EL (cell line): ENCODE results near the gene SNRNP200.
"Not testable (repeated sequence)": the region's sequence is repeated elsewhere in the genome, so short reads cannot be mapped to it uniquely, and the experiment has no call there.

Experiments
- DNase-seq: peaks from one replicate; pipeline ENCODE4 v3.0.0-alpha.2; 2016

Gene SNRNP200

DNA sequence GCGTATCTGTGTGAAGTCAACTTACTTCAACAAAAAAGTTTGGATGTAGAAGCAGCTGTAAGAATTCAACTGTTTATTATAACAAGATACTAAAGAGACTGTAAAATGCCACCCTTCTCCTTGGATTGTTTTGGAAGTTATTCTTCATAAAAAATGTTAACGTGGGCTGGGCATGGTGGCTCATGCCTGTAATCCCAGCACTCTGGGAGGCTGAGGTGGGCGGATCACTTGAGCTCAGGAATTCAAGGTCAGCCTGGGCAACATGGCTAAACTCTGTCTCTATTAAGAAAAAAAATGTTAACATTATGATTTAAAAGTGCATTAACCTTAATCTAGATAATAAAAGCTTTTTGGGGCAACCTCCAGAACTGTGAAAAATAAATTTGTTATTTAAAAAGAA lies 31.6 kb downstream of the SNRNP200 start:
- DNase-seq: no peak

DNA sequence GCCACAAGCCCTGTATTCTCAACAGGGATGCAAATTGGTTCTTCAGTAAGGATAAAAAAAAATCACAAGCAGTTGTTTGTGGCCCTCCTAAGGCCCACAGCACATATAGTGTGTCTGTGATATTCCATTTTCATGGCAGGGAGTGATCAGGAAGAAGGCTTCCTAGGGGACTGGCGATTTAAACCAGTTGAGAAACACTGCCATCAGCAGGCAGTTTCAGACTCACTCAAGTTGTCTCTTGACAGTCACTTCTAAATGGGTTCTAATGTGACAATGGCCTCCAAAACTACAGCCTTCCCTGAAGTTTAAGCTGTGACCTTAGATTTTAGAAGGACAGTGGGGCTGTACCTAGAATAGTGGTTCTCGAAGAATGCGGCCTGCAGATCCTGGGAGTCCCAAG lies 33.4 kb downstream of the SNRNP200 start:
- DNase-seq: no peak

DNA sequence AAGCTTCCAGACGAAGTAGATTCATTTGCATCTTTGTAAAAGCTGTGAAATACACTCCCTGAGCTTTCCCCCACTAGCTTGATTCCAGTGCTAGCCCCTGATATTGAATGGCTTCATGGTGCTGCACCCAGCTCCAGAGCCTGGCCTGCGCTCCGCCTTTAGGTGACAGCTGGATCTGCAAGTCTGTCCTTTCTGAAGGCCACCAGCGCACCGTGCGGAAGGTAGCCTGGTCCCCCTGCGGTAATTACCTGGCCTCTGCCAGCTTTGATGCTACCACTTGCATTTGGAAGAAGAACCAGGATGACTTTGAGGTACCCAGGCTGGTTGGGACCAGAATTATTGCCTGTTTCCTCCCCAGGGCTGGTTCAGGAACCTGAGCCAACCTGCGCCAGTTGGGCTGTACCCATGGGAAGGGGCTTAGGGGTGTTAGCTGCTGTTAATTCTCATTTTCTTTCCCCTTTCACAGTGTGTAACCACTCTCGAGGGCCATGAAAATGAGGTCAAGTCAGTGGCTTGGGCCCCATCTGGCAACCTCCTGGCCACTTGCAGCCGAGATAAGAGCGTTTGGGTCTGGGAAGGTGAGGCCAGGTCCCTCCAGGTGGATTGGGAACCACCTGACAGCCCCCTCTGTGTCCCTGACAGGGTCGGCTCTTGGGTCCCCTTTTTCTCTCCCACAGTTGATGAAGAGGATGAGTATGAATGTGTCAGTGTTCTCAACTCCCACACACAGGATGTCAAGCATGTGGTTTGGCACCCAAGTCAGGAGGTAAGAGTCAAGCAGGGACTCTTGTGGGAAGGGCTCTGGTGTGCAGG lies 38.0 kb downstream of the SNRNP200 start:
- peak; percentile 39 for DNase-seq

DNA sequence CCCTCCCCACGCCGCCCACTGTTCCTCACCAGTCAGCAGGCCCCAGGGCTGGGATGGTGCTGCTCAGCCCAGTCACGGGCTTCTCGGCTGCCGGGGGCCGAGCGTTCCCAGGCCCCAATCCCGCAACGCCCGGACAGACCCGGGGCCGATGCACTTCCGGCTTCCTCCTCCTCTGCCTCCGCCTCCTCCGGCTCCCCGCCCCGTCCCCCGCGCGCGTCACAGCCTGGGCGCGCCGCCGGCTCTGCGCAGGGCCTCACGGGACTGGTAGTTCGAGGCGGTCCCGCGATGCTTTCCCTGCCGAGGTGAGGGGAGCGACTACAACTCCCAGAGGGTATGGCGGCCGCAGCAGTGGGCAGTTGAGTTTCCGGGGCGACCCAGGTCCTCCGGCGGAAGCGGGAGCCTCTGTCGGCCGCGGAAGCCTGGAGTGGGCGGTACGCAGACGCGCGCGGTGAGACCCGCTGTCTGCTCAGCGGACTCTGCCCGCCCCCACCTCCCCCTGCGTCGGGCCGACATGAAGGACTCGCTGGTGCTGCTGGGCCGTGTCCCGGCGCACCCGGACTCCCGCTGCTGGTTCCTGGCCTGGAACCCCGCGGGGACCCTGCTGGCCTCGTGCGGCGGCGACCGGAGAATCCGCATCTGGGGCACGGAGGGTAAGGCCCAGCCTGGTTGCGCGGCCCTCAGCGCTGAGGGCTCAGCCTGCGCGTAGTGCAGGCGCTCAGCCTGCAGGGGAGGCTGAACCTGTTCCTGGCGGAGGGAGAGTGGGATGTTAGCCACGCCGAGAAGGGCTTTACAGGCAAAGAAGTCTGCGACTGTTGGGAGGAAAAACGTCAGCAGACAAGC lies 39.3 kb downstream of the SNRNP200 start, which contains the start of the genes CIAO1 and TMEM127:
TSS of gene CIAO1 (plus strand) at position 386 of the 840 bp plus-strand sequence. CDS start at position 512, 126 bp downstream.
TSS of gene TMEM127 (minus strand) at position 158 of the 840 bp plus-strand sequence. CDS start 616 bp downstream, outside the sequence.
- DNase-seq: peak; percentile 99

DNA sequence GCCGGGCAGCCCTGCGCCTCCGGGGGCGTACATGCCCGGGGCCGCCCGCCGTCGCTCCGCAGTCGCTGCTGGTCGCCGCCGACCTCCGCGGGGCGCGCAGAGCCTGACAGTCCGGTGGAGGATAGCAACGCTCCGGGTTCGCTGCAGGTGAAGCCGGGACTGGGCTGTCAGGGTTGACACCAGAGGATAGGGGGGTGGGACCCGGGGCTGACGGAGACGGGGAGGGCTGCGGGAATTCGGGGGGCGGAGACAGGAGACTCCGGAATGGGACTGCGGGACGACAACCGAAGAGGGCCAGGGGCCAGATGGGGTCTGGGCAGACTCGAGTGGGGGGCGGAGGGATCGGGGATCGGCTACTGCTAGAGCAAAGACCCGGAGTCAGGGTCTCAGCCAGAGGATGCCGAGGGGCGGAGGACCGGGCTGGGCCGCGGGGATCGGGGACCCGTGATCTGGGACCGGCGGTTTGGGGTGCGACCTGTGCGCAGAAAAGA lies 40.0 kb downstream of the SNRNP200 start:
- DNase-seq: peak; percentile 34

DNA sequence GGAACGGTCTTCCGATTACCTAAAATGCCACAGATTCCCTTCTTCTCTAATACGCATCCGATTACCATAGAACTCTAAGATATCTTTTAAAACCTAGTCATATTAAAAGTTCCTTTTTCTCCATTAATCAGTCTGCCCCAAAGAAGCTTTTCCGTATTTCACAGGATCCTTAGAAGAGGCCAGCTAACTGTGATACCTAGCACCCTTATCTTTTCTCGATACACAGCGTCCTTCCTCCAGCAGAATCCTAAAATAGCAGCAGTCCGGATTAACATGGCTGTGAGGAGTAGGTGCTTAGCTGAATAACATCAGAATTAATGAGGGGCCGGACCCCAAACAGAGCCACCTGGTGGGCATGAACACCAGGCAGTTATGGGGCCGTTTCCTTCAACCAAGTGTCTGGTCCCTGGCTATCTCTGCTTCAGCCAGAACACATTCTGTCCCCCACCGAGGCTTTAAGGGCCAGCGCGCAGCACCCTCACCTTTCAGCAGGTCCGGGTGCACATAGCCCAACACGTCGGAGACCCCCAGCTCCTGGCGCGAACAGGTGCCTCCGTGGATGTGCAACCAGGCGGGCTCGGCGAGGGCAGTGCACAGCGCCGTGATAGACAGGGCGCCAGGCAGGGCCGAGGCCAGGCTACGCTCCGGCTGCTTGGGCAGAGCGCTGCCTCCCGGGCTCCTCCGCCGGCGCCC lies 40.5 kb downstream of the SNRNP200 start:
- DNase-seq: peak; percentile 53

DNA sequence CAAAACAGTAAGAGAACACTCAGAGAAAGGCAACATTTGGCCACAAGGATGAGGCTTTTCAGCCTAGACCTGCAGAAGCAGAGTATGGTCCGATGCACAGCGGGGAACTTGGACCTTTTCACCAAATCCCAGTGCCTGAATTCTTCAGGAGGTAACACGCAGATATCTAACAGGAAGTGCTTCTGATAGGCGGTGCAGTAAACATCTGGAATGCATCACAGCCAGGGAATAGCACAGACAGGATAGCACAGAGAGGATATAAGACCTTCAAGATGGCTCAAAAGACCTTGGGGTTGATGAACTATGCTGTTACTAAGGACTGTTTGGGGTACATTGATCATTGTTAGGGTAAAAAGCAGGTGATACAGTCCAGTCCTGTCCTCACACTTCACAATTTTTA lies 41.3 kb downstream of the SNRNP200 start:
- DNase-seq: no peak

DNA sequence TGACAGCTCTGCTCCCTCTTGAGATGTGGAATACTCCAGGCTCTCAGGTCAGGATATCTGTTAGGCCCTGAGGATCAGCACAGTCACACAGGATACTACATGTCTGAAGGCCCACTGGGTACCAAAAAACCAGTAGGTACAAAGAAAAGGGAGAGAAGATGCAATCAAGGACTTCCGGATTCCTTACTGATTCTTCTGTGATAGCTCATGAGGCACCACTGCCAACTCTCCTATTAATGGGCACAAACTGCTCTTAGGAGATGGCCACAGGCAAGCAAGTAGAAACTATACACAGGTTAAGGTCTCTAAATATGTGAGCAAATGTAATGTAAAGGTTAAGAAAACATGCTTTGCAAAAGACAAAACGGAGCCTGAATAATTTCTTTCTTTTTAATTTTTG lies 43.0 kb downstream of the SNRNP200 start:
- DNase-seq: peak; percentile 47

DNA sequence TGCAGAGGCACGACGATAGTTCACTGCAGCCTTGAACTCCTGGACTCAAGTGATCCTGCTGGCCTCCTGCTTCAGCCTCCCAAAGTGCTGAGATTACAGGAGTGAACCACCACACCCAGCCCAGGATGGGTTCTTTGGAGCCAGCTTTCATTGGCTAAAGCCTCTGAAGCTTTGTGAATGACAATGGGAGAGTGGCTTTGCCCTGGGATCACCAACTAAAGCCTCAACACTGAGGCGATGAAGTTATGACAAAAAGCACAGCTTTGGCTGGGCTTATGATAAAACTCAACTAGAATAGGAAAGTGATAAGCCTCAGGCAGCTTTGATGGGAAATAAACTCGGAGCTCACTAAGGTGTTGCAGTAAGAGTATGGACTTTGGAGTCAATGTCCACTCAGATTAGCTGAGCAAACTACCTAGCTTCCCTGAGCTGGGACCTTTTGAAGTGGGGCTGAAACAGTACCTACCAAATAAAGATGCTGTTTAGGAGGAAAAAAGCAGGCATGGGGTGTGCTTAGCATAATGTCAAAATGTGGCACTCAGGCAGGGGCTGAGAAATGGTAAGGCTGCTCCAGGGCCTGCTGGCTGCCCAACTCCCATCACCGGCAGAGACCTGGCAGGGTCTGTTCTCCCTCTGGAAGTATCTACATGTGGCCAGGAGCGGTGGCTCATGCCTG lies 43.9 kb downstream of the SNRNP200 start:
- no peak for DNase-seq

DNA sequence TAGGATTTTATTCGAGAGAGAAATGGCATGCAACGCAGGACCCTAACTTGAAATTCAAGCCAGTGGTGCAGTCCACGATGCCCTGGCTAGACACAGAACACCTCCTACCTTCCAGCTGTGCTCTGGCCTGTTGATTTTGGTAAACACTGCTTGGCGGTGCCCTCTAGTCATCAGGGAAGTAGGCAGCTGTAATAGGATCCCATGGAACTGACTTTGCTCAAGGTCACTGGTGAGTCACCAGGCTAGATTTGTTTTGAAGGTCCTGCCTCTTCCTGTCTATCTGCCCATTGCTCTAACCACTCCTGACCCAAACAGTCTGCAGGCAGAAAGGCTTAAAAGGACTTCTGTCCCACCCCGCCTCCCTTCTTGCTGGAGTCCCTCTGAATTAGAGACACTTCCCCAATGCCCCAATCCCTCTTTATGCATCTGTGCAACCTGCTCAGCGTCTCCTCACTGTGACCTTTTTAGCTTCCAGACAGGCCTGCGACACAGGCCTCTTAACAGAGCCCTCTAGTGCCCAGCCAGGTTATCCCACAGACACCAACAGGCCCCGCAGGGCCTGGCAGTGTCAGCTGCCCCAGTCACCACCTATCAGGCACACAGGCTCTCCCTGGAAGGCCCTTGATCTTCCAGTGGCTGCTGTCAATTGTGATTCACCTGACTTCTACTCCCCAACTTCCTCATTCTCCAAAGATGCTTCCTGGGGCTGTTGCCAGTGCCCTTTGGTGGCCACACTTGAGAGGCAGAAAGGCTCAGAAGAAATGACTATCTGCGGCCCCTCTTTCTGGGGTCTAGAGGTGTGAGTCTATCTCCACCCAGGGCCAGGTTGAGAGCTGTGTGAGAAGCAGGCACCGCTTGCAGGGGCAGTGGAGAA lies 44.7 kb downstream of the SNRNP200 start:
- peak; percentile 91 for DNase-seq

DNA sequence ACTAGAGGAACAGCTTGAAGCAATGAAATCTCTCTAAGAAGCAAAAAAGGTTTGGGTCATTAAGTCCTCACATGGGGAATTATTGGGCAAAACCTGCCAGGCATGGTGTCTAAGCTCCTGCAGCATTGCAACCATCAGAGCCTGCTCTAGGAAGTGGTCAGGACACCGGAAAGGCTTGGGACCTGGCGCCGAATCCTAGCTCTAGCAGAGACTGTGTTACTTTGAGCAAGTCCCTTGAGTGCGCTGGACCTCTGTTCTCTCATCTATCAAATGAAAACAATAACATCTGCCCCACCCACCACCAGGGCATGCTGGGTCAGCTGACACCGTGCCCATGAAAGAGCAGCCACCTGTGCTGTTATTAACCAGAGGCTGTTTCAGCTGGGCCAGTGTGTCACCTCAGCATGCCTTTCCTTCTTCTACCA lies 45.8 kb downstream of the SNRNP200 start:
- DNase-seq: no peak

DNA sequence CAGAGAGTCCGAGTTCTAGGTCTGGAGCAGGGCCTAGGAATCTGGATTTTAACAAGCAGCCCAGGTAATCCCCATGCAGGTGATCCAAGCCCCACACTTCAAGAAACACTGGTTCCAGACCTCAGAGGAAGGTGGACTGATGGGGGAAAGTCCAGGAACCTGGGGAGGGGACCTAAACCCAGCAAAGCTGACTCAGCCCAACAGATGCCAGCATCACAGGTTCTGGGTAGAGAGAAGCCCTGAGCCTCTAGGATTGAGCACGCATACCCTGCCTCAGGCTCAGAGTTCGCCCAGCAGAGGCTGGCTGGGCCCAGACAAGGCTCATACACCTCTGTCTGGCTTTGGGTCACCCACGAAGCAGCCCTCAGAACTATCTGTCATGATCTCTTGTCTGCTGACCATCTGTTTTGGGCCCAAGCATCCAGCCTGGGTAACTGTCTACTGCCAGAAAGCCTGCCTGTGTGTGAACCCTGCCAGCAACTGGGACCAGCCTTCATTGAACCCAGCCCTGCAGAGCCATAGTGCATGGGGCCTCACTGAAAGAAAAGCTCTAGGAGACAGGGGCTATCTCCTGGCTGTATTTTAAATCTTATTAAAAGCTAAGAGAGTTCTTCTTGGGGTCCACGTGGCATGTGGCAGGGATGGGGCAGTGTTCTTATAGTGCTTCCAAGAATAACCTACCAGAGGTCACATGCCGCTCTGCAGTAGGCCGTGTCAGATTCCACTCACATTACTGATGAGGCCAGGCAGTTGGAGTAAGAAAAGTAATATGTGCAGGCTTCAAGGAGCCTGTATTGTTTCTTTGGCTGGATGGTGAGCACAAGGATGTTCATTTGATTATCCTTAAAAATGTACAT lies 47.0 kb downstream of the SNRNP200 start:
- DNase-seq: no peak

DNA sequence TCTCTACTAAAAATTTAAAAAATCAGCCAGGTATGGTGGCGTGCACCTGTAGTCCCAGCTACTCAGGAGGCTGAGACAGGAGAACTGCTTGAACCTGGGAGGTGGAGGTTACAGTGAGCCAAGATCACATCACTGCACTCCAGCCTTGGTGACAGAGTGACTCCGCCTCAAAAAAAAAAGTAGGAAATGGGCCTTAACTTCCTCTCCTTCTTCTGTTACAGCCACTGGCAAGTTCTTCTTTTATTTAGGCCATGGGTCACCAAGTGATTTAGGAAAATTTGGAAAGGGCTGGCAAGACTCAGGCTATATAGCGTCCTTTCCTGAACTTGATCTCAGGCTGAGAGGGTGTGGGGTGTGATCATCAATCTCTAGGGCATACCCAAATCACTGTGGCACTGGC lies 47.6 kb downstream of the SNRNP200 start:
- not testable (repeated sequence) for DNase-seq

DNA sequence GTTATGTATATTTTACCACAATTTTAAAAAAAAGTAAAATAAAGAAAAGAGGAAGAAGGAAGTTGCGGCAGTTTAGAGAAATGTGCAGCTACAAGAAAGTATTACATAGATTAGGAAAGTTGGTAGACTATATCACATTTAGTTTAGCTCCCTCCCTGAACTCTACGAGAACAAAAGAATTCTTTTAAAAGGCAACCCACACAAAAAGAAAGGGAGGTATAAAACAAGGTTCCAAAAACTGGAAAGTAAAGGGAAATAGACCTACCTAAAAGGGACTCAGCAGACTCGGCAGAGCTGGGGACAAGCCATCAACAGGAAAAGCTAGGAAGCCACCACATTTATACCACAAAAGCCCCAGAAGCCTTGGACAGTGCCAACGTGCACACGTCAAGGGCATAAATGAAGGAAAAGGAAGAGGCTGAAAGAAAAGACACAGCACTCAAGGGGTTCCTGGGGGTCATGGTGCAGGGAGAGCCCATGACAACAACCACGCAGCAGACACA lies 48.7 kb downstream of the SNRNP200 start:
- DNase-seq: no peak

DNA sequence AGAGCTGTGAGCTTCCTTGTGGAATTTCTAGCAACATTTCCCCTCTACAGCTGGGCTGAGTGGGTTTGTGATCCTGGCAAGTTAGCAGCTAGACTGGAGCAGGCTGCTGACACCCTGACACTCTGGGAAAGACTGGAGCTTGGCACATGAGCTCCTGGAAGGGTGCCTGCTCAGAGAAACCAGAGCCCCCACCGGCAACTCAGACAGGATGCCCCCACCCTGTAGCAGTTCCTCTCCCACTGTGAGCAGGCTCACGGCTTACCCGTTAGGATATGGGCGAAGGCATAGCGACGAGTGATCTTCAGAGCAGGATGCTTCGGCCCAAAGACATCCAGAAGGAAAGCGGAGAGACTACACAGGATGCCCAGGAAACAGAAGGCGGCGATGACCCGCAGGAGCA lies 50.8 kb downstream of the SNRNP200 start:
- DNase-seq: no peak

DNA sequence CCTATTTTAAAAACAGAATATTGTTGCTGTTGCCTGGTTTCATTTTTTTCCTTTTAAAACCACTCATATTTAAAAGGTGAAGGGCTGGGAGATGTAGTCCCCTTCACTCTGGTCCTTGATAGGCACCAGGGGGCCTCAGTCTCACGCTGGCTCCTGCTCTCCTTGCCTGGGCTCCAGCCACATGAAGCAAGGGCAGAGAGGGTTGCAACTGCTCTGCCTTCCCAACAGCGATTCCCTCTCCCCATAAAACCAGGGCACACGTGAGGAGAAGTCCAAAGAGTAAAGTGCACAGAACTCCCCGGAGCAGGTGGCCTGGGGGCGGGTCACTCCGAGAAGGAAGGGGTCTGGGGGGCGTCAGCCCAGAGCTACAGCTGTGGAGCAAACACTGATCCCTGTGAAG lies 52.3 kb downstream of the SNRNP200 start:
- no peak for DNase-seq

DNA sequence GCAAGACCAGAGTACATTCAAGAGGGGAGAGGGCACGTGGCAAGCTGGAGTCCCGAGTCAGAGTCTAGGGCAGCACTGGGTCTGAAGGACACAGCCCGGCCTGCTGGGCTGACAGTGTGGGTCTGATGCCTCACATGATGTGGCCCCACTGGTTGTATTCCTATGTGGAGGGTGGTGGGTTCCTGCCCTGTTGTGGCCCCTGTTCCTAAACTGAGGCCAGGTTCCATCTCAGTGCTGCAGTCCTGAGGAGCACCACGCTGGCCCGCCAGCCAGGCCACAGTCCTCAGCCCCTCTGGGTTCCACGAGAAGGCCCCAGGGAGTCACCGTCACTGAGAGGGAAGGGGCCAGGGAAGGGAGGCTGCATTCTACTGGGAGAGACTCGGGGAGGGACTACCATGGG lies 52.8 kb downstream of the SNRNP200 start:
- no peak for DNase-seq

DNA sequence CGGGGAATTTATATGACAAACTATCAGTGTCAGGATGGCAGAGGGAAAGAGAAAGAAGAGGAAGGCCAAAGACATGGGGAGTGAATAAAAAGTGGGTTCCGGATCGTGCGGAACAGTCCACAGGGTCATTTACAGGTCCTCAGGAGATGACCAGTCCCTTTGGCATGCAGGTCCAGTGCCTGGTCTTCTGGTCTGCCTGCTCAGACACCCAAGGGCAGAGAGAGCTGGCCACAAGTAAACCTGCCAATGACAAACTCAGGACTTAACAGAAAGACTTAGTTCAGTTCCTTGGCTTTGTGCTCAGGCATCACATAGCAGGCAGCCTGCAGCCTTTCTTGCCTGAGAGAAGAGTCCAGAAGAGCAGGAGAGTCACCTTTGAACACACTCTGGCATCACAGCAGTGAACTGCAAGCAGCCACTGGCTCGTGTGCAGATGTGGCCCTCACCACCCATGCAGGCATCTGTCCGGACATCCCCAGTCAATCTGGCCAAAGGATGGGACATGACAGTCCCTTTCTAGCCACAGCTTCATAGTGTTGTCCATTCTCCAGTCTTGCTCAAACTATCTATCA lies 53.5 kb downstream of the SNRNP200 start:
- DNase-seq: peak; percentile 97

DNA sequence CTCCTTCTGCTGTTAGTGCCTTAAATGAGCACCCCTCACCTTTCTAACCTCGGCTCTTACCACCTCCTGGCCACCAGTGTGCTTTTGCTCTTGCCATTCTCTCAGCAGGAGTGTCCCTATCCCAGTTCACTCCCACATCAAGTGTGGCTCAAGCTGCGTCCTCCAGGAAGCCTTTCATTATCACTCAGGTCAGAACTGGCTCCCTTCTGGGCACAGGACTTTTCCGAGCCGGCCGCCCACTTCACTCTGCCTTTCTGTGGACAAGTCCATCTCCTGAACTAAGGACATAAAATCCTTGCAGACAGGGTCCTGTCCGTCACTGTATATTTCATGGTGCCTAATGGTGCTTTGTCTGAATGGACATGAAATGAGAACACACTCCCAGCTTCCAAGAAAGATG lies 55.2 kb downstream of the SNRNP200 start:
- DNase-seq: no peak

DNA sequence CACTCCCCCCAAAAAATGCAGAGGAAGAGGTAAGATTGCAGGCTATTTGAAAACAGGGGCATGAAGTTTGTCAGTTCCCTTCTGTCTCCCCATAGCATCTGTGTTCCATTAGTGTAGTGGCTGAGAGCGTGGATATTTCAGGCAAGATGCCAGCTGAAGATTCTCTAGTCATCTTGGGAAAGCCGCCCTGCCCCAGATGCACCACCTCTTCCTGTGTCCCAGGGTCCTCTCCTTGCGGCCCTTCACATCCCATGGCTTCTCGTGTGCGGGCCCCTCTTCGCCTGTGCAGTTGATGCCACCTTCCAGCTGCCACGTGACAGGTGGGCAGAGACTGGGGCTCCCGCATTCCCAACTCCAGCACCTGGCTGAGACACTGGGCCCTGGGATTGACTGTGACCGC lies 55.7 kb downstream of the SNRNP200 start:
- DNase-seq: peak; percentile 72
